ENCODE results near the gene RBBP8NL. TPM values are rescaled to one million over a fixed set of nuclear protein-coding genes. Genes with fewer than 3 reads are reported as not detected.

The RBBP8NL gene
- total and polyA plus RNA-seq, 11 donors, result not detected

- WGBS, 4 donors, result 6 to 7% (median 6%) methylated on average over 36 to 93 of the region's 93 CpGs
- peaks cover 26 to 78% (median 47%) of the 10 kb centered on the region in 9 donors for H3K27me3 ChIP-seq
- no peak overlapping the region for H3K27ac ChIP-seq
- intact Hi-C loops (cut with DNase I), result loop anchor here in 1 of 10 donors (1.0 kb wide), 1 partner anchor 14 kb away; no protein-coding TSS in a partner anchor
- H3K4me1 ChIP-seq, result peaks cover 0 to 20% (median 8%) of the 10 kb centered on the region in 12 donors
- ATAC-seq (peak in 1 of 4 donors; percentile 6), DNase-seq (no peak)
- H3K4me3 ChIP-seq, result peak overlapping the region; percentile 22 to 63 (median 46)
- H3K36me3 ChIP-seq, result no peaks in the 10 kb centered on the region
- H3K9me3 ChIP-seq, result no peaks in the 10 kb centered on the region
- TF ChIP-seq CTCF (IDR thresholded peaks at IDR 0.05) (no peak), POLR2A (IDR thresholded peaks at IDR 0.05) (no peak)
Observed at GRCh38 chr20:62475027-62475771, 47.9 kb upstream of the RBBP8NL start.

DNA sequence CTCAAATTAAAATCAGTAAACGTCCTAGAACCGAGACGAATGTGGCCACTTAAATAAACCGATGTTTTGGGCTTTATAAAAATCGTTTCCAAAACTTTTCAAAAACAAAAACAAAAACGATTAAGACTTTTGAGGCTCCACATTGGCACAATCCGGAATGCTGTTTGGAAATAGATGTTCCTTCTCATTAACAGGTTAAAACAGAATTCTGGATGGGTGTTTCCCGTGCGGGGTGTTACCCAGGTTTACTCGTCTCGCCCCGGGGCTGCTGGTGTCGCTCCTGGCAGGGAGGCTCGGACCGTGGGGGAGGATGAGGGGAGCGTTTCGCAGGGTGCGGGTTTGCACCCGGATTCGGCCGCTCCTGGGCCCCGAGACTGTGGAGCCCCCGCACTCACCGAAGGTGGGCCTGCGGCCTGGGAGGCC, 47.3 kb upstream of the RBBP8NL start:
- TF ChIP-seq POLR2A (IDR thresholded peaks at IDR 0.05) (no peak), CTCF (IDR thresholded peaks at IDR 0.05) (no peak)
- WGBS, 4 donors, result 21 to 40% (median 28%) methylated on average over 20 to 25 of the region's 25 CpGs
- no peaks in the 10 kb centered on the region for H3K36me3 ChIP-seq
- peak overlapping the region in 6 of 12 donors; percentile 39 to 63 (median 55) for H3K4me3 ChIP-seq
- H3K9me3 ChIP-seq, result no peaks in the 10 kb centered on the region
- peaks cover 26 to 76% (median 45%) of the 10 kb centered on the region in 9 donors for H3K27me3 ChIP-seq
- DNase-seq, result no peak
- H3K4me1 ChIP-seq, result peaks cover 0 to 20% (median 8%) of the 10 kb centered on the region in 12 donors
- no peak for ATAC-seq
- intact Hi-C loops (cut with DNase I), result loop anchor here in 1 of 10 donors (1.0 kb wide), 1 partner anchor 13 kb away; no protein-coding TSS in a partner anchor
- no peak overlapping the region for H3K27ac ChIP-seq

DNA sequence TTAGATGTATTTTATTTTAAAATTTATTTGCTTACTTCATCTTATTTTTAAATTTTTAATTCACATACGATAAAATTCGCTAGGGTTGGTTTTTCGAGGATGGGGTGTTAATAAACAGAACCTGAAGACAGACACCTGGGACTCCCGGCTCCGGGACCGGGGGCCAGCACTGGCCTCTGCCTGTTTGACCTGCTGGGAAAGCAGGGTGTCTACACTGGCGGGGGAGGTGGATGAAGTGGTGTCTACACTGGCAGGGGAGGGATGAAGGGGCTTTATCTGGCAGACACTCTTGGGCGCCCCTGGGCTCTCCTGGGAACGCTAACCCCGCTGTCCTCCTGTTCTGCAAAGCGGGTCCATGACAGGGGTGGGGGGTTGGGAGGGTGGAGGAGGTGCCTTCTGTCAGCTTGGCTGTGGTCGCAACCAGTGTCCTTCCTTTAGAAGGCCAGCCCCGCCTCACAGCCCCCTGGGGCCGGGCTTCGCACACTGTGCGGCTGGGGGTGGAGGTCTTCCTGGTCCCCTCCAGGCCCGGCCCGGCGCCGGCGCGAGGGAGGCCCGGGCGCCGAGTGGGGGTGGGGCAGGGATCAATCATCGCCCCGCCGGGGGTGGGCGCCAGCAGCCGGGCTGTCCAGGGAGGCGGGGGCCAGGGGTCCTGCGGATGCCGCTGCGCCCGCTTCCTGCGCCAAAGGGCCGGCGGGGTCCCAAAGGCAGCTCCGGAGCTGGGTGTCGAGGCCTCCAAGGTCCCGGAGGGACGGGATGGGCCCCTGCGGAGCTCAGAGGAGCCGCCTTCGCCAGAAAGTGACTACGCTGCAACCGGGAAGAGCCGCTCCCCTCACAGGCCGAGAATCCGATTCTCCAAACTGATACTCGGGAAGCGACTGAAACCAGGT, 46.6 kb upstream of the RBBP8NL start:
- DNase-seq, result no peak
- TF ChIP-seq POLR2A (IDR thresholded peaks at IDR 0.05), result no peak
- no peak for TF ChIP-seq CTCF (IDR thresholded peaks at IDR 0.05)
- H3K4me1 ChIP-seq, result peaks cover 0 to 20% (median 8%) of the 10 kb centered on the region in 12 donors
- peaks cover 26 to 69% (median 42%) of the 10 kb centered on the region in 9 donors for H3K27me3 ChIP-seq
- no peak overlapping the region for H3K27ac ChIP-seq
- 25 to 46% (median 35%) methylated on average over 35 to 52 of the region's 52 CpGs for WGBS, 4 donors
- H3K4me3 ChIP-seq, result peak overlapping the region in 4 of 12 donors; percentile 23 to 63 (median 56)
- H3K36me3 ChIP-seq, result no peaks in the 10 kb centered on the region
- ATAC-seq, result no peak
- no peaks in the 10 kb centered on the region for H3K9me3 ChIP-seq
- intact Hi-C loops (cut with DNase I), result no loop called here
